ENCODE data around the gene RCC2. TPM values are rescaled to one million over a fixed set of nuclear protein-coding genes. Genes with fewer than 3 reads are reported as not detected.

RCC2 gene
- total RNA-seq, 1 experiment from 2014 or later = 116 TPM

DNA sequence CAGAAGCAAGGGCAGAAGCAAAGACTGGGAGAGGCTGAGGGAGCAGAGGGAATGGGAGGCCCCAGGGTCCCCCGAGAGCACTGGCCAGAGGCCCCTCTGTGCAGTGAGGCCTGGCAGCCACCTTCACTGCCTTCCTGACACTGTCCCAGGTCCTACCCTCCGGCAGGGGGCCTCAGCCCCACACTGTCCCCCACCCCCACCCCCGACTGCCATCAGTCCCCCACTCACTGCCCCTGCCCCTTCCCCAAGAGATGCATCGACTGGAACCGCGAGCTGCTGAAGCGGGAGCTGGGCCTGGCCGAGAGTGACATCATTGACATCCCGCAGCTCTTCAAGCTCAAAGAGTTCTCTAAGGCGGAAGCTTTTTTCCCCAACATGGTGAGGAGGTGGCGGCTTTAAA is 80.4 kb downstream of the RCC2 start:
- ATAC-seq (no peak), DNase-seq (ENCODE audit: low read depth, low spot score) (no peak)
- BruUV-seq (replicated peaks) = no TSS peak
- ChIA-PET POLR2A (interaction anchor here (0.6 kb wide), 1 partner anchor 39 kb away, joined by 7 read pairs; no protein-coding TSS in a partner anchor), CTCF (interaction anchor here (0.5 kb wide), 1 partner anchor 384 kb away, joined by 3 read pairs; no protein-coding TSS in a partner anchor)
- no peak overlapping the region for H3K27ac ChIP-seq (ENCODE audit: low read length)
- H3K27me3 ChIP-seq (ENCODE audit: control insufficient read depth, insufficient read depth, low read length) = no peaks in the 10 kb centered on the region
- intact Hi-C loops (cut with micrococcal nuclease; ENCODE audit: unreplicated experiment) (no loop called here), in situ Hi-C loops (cut with HindIII; ENCODE audit: low pct_unique_long_range_greater_than_20kb, low sequenced_read_pairs) (no loop called here)
- H3K36me3 ChIP-seq (ENCODE audit: control insufficient read depth, insufficient read depth, low read length) = no peaks in the 10 kb centered on the region
- H3K9me3 ChIP-seq (ENCODE audit: control insufficient read depth, insufficient read depth, low read depth, low read length) = no peaks in the 10 kb centered on the region
- TF ChIP-seq, protein P1, sequence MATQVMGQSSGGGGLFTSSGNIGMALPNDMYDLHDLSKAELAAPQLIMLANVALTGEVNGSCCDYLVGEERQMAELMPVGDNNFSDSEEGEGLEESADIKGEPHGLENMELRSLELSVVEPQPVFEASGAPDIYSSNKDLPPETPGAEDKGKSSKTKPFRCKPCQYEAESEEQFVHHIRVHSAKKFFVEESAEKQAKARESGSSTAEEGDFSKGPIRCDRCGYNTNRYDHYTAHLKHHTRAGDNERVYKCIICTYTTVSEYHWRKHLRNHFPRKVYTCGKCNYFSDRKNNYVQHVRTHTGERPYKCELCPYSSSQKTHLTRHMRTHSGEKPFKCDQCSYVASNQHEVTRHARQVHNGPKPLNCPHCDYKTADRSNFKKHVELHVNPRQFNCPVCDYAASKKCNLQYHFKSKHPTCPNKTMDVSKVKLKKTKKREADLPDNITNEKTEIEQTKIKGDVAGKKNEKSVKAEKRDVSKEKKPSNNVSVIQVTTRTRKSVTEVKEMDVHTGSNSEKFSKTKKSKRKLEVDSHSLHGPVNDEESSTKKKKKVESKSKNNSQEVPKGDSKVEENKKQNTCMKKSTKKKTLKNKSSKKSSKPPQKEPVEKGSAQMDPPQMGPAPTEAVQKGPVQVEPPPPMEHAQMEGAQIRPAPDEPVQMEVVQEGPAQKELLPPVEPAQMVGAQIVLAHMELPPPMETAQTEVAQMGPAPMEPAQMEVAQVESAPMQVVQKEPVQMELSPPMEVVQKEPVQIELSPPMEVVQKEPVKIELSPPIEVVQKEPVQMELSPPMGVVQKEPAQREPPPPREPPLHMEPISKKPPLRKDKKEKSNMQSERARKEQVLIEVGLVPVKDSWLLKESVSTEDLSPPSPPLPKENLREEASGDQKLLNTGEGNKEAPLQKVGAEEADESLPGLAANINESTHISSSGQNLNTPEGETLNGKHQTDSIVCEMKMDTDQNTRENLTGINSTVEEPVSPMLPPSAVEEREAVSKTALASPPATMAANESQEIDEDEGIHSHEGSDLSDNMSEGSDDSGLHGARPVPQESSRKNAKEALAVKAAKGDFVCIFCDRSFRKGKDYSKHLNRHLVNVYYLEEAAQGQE (IDR thresholded peaks at IDR 0.05; ENCODE audit: insufficient read depth in 1 of 2, low read depth in 2 of 2, low read length in 1 of 2) = no peak
- no peak for TF ChIP-seq TCF7L2 (IDR thresholded peaks at IDR 0.05; ENCODE audit: low read depth, low read length)
- TF ChIP-seq POLR2AphosphoS5 (IDR thresholded peaks at IDR 0.05; ENCODE audit: low read depth, low read length) = no peak
- no peak for TF ChIP-seq SIN3A (IDR thresholded peaks at IDR 0.05; ENCODE audit: borderline replicate concordance, insufficient read depth, low read depth, low read length)
- TF ChIP-seq, protein P2, sequence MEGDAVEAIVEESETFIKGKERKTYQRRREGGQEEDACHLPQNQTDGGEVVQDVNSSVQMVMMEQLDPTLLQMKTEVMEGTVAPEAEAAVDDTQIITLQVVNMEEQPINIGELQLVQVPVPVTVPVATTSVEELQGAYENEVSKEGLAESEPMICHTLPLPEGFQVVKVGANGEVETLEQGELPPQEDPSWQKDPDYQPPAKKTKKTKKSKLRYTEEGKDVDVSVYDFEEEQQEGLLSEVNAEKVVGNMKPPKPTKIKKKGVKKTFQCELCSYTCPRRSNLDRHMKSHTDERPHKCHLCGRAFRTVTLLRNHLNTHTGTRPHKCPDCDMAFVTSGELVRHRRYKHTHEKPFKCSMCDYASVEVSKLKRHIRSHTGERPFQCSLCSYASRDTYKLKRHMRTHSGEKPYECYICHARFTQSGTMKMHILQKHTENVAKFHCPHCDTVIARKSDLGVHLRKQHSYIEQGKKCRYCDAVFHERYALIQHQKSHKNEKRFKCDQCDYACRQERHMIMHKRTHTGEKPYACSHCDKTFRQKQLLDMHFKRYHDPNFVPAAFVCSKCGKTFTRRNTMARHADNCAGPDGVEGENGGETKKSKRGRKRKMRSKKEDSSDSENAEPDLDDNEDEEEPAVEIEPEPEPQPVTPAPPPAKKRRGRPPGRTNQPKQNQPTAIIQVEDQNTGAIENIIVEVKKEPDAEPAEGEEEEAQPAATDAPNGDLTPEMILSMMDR (IDR thresholded peaks at IDR 0.05) = no peak
- H3K4me3 ChIP-seq (ENCODE audit: low read depth in 2 of 2, low read length in 2 of 2) = no peak overlapping the region
- no peaks in the 10 kb centered on the region for H3K4me1 ChIP-seq (ENCODE audit: control insufficient read depth, insufficient read depth, low read length)

DNA sequence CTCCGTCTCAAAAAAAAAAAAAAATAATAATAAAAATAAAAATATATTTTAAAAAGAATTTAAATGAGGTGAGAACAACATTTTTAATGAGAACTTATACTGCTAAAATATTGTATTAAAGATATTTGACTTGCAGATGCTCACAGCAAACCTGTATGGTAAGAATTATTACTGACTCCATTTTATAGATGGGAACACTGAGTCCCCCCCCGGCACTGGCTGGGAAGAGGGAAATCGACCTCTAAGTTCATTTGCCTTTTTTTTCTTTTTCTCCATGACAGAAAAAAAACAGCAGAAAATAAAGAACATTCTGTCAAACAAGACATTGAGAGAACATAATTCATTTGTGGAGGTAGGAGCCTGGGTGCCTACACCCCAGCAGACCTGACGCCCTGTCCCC is 80.9 kb downstream of the RCC2 start:
- no peaks in the 10 kb centered on the region for H3K27me3 ChIP-seq (ENCODE audit: control insufficient read depth, insufficient read depth, low read length)
- intact Hi-C loops (cut with micrococcal nuclease; ENCODE audit: unreplicated experiment) = no loop called here
- DNase-seq (ENCODE audit: low read depth, low spot score) = no peak
- TF ChIP-seq POLR2AphosphoS5 (IDR thresholded peaks at IDR 0.05; ENCODE audit: low read depth, low read length) = no peak
- no peak for TF ChIP-seq SIN3A (IDR thresholded peaks at IDR 0.05; ENCODE audit: borderline replicate concordance, insufficient read depth, low read depth, low read length)
- TF ChIP-seq TCF7L2 (IDR thresholded peaks at IDR 0.05; ENCODE audit: low read depth, low read length) = no peak
- TF ChIP-seq, protein P1 (IDR thresholded peaks at IDR 0.05; ENCODE audit: insufficient read depth in 1 of 2, low read depth in 2 of 2, low read length in 1 of 2) = no peak
- TF ChIP-seq, protein P2 (IDR thresholded peaks at IDR 0.05) = no peak
- no peak overlapping the region for H3K4me3 ChIP-seq (ENCODE audit: low read depth in 2 of 2, low read length in 2 of 2)
- no peak for ATAC-seq
- H3K4me1 ChIP-seq (ENCODE audit: control insufficient read depth, insufficient read depth, low read length) = no peaks in the 10 kb centered on the region
- H3K27ac ChIP-seq (ENCODE audit: low read length) = no peak overlapping the region
- in situ Hi-C loops (cut with HindIII; ENCODE audit: low pct_unique_long_range_greater_than_20kb, low sequenced_read_pairs) = no loop called here
- POLR2A ChIA-PET = no interaction called here
- no peaks in the 10 kb centered on the region for H3K9me3 ChIP-seq (ENCODE audit: control insufficient read depth, insufficient read depth, low read depth, low read length)
- no TSS peak for BruUV-seq (replicated peaks)
- H3K36me3 ChIP-seq (ENCODE audit: control insufficient read depth, insufficient read depth, low read length) = no peaks in the 10 kb centered on the region
- CTCF ChIA-PET = interaction anchor here (0.5 kb wide), 1 partner anchor 383 kb away, joined by 3 read pairs; no protein-coding TSS in a partner anchor
